ENCODE results near the gene TUBGCP6. TPM values are rescaled to one million over a fixed set of nuclear protein-coding genes. Genes with fewer than 3 reads are reported as not detected.

The TUBGCP6 gene
- total and polyA plus RNA-seq, 10 of the 15 experiments (the other 5 are each of a cell fraction or from before 2014, with no cell fraction given) = 0.74 to 41.4 (median 19.4) TPM

DNA sequence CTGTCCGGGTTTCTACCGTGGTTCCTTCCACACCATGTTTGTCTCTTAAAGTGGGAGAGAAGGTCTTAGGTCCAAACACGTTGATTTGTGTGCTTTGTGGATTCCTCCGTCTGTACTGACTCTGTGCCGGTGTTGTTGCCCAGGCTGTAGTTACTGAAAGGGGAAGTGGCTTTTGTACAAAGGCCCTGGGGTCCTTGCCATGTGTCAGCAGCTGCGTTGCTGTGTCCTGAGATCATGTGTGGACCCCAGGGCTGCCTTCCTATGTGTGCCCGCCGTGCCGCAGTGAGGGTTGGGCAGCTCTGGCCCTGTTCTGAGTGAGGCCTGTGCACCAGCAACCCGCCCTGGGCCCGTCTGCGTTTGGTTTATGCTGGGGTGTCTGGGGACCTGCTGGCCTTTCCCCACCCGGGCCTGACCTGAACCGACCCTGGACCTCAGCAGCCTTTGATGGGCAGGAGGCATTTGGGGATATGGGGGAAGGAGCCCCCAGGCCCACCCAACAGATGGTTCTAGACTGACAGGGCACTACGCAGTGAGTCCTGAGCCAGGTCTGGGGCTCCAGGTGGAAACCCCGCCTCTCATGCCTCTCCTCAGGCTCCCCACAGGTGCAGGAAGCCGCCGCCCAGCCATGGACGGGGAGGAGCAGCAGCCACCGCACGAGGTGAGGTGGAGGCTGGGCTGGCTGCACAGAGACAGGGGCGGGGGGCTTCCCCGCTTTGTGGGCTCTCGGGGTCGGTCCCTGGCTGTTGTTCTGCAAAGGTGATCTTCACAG lies 52.2 kb downstream of the TUBGCP6 start (continued):
- TF ChIP-seq SP1 (IDR thresholded peaks at IDR 0.05; ENCODE audit: low read depth, low read length) (no peak), SRF (IDR thresholded peaks at IDR 0.05; ENCODE audit: low read depth in 2 of 2, low read length in 2 of 2) (no peak), SMARCA5 (IDR thresholded peaks at IDR 0.05) (peak; percentile 52; the same call in 1 of the 2 replicates), SPI1 (IDR thresholded peaks at IDR 0.05; ENCODE audit: borderline replicate concordance, insufficient read depth, low read depth, low read length) (peak; percentile 95), ZNF622 (IDR thresholded peaks at IDR 0.05) (no peak), CBFB (IDR thresholded peaks at IDR 0.05; ENCODE audit: low read depth) (no peak; the same call in 1 of the 2 replicates), ZBED1 (IDR thresholded peaks at IDR 0.05; ENCODE audit: borderline replicate concordance) (no peak), TBL1XR1 (IDR thresholded peaks at IDR 0.05; ENCODE audit: low read depth, low read length) (no peak), RELA (IDR thresholded peaks at IDR 0.05; ENCODE audit: borderline replicate concordance, partially characterized antibody) (no peak), ZNF24 (IDR thresholded peaks at IDR 0.05) (no peak), RB1 (IDR thresholded peaks at IDR 0.05; ENCODE audit: borderline replicate concordance) (no peak), HDAC6 (IDR thresholded peaks at IDR 0.05; ENCODE audit: unreplicated experiment) (no peak), RBBP5 (conservative IDR thresholded peaks at IDR 0.05) (no peak), RCOR1 (conservative IDR thresholded peaks at IDR 0.05; ENCODE audit: low read depth, low read length) (no peak)
- TF ChIP-seq, protein P1, sequence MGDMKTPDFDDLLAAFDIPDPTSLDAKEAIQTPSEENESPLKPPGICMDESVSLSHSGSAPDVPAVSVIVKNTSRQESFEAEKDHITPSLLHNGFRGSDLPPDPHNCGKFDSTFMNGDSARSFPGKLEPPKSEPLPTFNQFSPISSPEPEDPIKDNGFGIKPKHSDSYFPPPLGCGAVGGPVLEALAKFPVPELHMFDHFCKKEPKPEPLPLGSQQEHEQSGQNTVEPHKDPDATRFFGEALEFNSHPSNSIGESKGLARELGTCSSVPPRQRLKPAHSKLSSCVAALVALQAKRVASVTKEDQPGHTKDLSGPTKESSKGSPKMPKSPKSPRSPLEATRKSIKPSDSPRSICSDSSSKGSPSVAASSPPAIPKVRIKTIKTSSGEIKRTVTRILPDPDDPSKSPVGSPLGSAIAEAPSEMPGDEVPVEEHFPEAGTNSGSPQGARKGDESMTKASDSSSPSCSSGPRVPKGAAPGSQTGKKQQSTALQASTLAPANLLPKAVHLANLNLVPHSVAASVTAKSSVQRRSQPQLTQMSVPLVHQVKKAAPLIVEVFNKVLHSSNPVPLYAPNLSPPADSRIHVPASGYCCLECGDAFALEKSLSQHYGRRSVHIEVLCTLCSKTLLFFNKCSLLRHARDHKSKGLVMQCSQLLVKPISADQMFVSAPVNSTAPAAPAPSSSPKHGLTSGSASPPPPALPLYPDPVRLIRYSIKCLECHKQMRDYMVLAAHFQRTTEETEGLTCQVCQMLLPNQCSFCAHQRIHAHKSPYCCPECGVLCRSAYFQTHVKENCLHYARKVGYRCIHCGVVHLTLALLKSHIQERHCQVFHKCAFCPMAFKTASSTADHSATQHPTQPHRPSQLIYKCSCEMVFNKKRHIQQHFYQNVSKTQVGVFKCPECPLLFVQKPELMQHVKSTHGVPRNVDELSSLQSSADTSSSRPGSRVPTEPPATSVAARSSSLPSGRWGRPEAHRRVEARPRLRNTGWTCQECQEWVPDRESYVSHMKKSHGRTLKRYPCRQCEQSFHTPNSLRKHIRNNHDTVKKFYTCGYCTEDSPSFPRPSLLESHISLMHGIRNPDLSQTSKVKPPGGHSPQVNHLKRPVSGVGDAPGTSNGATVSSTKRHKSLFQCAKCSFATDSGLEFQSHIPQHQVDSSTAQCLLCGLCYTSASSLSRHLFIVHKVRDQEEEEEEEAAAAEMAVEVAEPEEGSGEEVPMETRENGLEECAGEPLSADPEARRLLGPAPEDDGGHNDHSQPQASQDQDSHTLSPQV (IDR thresholded peaks at IDR 0.05) = no peak
- TF ChIP-seq, protein P2, sequence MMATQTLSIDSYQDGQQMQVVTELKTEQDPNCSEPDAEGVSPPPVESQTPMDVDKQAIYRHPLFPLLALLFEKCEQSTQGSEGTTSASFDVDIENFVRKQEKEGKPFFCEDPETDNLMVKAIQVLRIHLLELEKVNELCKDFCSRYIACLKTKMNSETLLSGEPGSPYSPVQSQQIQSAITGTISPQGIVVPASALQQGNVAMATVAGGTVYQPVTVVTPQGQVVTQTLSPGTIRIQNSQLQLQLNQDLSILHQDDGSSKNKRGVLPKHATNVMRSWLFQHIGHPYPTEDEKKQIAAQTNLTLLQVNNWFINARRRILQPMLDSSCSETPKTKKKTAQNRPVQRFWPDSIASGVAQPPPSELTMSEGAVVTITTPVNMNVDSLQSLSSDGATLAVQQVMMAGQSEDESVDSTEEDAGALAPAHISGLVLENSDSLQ (IDR thresholded peaks at IDR 0.05) = peak; percentile 15; the same call in 1 of the 2 replicates
- TF ChIP-seq, protein P3, sequence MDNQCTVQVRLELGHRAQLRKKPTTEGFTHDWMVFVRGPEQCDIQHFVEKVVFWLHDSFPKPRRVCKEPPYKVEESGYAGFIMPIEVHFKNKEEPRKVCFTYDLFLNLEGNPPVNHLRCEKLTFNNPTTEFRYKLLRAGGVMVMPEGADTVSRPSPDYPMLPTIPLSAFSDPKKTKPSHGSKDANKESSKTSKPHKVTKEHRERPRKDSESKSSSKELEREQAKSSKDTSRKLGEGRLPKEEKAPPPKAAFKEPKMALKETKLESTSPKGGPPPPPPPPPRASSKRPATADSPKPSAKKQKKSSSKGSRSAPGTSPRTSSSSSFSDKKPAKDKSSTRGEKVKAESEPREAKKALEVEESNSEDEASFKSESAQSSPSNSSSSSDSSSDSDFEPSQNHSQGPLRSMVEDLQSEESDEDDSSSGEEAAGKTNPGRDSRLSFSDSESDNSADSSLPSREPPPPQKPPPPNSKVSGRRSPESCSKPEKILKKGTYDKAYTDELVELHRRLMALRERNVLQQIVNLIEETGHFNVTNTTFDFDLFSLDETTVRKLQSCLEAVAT (IDR thresholded peaks at IDR 0.05) = no peak
- TF ChIP-seq, protein P4, sequence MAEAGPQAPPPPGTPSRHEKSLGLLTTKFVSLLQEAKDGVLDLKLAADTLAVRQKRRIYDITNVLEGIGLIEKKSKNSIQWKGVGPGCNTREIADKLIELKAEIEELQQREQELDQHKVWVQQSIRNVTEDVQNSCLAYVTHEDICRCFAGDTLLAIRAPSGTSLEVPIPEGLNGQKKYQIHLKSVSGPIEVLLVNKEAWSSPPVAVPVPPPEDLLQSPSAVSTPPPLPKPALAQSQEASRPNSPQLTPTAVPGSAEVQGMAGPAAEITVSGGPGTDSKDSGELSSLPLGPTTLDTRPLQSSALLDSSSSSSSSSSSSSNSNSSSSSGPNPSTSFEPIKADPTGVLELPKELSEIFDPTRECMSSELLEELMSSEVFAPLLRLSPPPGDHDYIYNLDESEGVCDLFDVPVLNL (IDR thresholded peaks at IDR 0.05; ENCODE audit: low read depth, low read length) = no peak
- TF ChIP-seq, protein P5, sequence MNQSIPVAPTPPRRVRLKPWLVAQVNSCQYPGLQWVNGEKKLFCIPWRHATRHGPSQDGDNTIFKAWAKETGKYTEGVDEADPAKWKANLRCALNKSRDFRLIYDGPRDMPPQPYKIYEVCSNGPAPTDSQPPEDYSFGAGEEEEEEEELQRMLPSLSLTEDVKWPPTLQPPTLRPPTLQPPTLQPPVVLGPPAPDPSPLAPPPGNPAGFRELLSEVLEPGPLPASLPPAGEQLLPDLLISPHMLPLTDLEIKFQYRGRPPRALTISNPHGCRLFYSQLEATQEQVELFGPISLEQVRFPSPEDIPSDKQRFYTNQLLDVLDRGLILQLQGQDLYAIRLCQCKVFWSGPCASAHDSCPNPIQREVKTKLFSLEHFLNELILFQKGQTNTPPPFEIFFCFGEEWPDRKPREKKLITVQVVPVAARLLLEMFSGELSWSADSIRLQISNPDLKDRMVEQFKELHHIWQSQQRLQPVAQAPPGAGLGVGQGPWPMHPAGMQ (IDR thresholded peaks at IDR 0.05; ENCODE audit: borderline replicate concordance) = no peak
